NCI-H128 (cell line): ENCODE results near the gene ROR1.
"Not testable (repeated sequence)": the region's sequence is repeated elsewhere in the genome, so short reads cannot be mapped to it uniquely, and the experiment has no call there.

Source experiments
- DNase-seq: peaks from one replicate; lab custom pipeline; 2025; ENCODE audit not compliant: unreplicated experiment; lab: John Stamatoyannopoulos, UW

Gene ROR1

DNA sequence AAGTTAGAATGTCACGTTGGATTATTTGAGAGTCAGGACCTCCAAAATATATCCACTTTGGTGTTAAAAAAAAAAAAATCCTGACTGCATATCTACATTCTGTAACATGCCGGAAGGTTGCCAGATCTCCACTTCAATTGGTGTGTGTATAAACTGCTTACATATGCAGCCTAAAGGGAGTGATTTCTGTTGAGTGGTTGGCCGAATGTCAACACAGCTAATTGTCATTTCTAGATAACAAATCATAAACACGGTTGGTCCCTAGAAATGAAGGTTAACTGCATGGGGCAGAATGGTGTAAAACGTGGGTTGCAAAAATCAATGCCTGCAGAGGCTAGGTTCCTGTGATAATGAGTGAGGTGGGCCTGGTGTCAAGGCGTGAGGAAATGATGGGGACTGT lies 15.0 kb upstream of the ROR1 start:
- no peak for DNase-seq

DNA sequence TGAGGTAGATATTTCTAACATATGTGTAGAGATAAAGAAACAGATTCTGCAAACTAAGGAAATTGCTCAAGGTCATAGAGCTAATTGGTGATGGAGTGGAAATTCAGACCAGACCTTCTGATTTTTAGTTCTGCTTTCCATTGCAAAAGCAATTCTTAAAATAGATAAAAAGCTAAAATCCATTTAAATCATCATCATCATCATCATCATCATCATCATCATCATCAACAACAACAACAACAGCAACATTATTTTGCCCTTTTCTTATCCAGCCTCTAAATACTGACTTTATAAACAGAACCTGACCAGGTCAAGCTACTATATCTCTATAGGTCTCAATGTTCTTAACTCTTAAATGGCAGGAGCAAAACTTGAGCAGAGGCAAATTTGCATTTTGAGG lies 14.0 kb upstream of the ROR1 start:
- no peak for DNase-seq

DNA sequence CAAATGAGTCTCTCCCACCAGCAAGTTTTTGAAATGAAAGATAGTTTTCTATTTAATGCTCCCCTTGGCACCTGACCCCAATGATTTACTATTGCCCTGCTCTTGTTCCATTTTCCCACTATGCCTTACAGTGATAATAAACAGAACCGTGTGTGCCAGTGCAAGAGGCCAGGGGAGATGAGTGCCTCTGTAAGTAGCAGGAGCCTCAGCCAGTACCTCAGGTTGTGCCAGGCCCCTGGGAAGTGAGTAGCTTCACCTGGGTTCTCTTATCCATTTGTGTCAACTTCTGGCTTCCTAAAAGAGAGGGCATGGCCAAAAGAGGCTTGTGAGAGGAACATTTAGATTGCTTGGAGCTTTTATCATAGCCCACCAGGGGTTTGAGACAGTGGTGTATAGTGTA lies 3.4 kb upstream of the ROR1 start:
- DNase-seq, result no peak

DNA sequence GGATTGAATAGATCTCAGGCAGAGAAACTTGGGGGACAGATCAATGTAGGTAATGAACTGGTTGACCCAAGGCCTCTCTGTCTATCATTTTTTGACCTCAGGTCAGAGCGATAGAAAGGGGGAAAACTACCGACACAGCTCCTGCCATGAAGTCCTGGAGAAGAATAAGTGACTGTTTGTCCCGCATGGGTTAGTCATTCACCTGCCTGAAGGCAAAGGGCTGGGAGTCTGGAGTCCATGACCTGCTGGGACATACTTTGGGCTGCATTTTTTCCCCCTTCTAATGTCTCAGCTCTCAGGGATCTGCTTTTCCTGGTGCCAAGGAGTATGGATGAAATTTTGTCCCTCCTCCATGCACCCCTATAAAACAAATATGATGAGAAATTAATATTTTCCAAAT lies 1.6 kb upstream of the ROR1 start:
- DNase-seq, result no peak

DNA sequence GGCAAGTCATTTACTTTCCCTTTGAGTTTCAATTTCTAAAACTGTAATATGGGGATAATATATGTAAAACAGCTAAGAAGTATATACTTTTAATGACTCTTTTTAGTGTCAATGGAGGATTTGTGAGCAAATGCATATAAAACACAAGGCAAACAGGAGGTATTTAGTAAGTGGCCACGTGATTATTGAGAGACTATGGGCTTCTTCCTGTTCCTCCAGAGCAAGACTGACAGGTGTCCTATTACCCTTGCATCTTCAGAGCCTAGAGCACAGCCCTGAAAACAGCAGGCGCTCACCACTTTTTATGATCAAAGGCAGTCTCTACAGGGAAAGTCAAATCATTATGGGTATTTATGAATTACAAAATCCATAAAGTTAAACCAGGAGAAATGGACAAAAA lies 941 bp upstream of the ROR1 start:
- no peak for DNase-seq

DNA sequence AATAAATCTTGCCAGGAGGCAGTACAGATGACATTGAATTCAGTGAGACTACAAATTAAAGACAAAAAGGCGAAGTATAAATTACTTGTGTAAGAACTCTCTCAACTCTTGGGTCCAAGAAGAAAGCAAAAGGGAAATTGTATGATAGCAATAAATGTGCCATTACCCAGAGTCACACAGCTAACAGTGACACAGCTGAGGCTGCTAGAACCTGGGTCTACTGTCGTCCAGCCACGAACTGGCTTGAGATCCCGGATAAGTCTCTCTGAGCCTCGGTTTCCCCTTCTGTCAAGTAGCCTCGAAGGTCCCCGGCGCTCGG lies 362 bp upstream of the ROR1 start:
- DNase-seq, result no peak

DNA sequence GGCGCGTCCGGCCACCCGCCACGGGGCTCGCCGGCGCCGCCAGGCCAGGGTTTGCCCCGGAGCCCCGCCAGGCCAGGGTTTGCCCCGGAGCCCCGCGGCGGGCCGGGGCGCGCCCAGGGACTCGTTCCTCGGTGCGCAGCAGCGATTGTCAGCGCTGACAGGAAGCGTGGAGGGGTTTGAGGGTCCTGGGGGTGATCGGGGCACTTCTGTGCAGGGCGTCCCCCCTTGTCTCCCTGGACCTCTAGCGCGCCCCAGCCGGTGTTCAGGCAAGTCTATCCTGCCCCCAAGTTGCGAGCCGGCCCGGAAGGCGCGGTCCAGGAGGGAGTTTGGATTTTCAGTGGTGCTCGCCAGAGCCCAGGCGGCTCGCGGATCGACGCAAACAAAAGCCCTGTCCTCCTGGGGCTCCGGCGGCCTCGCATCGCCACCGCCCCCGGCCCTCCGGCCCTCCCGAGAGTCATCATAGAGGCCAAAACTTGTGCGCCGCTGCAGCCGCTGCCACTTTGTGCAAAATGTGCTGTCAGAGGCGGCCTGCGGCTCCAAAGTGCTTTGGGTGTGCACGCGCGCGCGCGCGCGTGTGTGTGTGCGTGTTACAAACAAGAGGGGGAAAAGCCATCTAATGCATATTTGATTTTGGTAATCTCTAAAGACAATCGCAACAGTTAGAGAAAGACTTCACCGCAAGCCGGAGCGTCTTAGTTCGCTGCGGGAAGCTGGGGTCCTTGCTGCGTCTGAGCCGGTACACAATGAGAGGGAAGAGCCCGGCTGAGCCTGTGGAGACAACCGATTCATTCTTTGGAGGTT lies 1.0 kb downstream of the ROR1 start:
- no peak for DNase-seq

DNA sequence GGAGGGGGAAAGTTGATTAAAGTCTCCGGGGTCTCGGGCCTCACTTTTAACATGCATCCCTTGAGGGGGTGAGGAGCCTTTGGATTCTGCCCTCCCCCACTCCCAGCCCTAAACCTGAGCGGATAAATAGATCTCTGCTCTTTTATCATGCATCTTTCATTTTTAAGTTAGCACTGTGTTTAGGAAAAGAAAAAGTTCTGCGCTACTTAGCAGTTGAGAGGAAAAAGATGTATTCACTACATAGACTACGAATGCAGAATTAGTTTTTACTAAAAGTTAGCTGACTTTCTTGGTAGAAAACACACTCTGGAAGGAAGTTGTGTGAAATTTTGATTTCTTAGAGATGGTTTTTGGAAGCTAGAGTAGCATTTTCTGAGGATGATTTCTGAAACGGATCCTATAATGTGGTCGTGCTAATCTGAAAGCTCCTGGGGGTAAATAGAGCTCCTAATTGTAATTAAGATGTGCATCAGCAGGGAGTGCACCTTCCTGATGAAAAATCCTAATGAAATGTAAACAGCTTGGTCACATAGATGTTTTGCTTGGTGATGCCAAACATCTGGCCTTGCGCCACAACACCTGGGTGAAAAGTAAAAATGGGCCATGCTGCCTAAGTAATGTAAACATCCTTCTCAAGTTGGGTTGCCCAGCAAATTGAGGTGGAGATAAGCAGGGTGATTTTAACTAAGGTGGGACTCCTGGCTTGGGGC lies 1.8 kb downstream of the ROR1 start:
- DNase-seq, result no peak

DNA sequence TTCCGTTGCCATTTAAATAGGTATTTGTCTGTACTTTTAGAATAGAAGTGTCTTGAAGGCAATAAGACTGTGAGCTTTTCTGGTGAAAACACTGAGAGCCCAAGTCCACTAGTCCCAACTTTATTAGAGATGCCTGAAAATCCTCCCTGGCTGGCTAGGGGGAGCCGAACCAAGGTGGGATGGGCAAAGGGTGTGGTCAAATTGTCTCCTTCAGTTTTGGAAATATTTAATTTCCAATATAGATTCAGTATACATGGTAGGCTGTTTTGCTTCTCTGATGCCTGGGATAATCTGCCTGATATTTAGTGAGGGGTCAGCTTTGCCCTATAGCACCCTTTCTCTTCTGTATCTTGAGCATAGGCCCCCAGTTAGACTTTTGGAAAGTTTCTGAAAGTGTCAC lies 3.5 kb downstream of the ROR1 start:
- no peak for DNase-seq

DNA sequence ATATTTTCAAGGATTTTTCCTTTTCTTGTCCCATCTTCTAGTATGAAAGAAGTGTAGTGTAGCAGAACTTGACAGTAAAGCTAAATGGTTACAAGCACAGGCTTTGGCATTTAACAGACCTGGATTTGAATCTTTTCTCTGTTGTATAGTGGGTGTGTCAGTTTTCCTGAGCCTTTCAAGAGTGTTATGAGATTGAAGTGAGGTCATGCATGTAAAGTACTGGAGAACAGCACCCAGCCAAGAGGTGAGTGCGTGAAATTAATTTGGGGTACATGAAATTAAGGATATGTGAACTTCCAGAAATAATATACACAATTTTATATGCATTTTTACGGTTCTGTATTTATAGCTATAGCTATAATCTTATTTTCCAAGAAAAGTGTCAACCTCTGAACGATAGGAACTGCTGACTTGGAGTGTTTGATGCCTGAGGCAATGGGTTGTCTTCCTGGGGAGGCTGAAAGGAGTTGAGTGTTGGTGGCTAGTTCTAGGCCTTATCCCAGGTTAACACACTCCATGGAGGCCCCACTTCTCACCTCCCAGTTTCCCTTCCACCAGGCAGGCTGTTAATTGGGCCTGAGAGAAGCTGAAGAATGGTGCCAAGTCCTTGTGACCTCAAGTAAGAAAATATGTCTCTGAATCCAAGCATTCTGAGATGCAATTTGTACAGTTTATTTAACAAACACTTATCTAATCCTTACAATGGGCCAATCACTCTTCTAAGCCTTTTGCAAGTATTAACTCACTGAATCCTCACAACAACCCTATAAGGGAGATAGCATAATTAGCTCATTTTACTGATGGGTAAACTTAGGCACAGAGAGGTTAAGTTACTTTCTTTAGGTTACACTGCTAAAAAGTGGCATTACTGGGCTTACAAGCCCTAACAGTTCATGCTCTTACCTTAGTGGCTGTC lies 4.4 kb downstream of the ROR1 start:
- DNase-seq, result no peak

DNA sequence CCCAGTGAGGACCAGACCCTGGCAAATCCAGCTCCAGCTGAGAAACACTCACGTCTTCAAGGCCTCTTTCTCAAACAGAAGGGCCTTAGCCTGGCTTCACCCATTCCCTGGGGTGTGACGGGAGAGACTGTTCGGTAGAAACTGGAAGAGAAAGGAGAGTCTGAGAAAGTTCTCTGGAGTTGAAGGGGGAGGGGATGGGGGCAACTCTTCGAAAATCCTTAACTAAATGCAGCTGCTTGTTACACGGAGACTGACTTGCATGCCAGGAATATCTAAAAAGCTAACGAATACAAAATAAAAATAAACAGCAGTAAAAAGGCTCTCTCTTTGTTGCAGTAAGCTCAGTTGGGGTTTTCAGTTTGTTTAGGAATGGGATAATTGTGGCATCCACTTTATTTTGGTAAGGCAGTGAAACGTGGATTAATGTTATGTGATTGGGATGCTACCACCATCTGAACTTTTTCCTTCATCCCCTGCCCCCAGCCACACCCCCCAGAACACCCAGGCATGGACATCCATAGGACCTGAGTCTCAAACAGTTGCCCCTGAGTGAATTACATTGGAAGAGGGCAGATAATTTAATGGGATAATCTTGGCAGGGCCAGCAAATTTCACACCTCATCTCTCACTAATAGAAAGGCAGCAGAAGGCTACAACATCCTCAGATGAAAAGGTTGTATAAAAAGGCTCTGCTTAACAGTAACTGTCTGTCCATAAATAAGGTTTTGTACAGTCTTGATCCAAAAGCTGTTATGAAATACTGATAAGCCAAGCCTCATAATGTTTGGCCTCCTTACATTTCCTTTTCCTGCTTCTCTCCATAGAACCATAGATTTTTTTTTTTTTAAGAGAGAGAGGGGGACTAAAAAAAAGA lies 5.8 kb downstream of the ROR1 start:
- no peak for DNase-seq

DNA sequence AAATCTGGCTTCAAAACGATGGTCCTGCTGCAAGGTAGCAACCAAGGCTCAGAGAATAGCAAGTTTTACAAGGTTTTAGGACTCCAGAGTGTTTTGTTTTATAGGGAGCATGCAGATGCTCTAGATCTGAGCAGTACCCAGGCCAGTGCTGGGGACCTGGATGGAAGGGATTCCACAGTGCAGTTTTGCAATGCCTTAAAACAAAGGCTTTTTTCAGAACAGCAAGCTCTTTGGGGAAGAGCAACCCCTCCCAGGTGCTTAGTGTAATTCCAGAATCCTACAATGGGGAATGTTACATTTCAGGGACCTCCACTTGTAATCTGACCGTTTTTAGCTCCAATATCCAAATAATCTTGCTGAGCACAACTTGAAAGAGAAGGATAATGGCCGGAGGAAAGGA lies 6.7 kb downstream of the ROR1 start:
- DNase-seq, result no peak

DNA sequence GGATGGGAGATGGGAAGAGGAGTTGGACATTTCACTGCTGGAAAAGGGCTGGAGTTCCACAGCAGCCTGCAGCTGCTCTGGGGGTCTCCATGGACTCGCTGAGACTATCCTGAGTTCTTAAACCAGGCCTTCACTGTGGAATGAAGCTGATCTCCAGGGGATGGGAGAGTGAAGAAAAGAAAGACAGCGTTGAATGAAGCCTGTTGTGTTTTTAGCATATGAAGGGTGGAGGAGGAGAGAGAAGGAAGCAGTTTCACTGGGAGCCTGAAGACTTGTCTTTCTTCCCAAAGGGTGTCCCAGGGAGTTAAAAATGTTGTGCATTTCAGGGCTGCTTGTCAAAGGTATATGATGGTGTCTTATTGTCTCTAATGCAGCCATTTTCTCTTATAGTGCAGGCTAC lies 9.2 kb downstream of the ROR1 start:
- DNase-seq, result no peak

DNA sequence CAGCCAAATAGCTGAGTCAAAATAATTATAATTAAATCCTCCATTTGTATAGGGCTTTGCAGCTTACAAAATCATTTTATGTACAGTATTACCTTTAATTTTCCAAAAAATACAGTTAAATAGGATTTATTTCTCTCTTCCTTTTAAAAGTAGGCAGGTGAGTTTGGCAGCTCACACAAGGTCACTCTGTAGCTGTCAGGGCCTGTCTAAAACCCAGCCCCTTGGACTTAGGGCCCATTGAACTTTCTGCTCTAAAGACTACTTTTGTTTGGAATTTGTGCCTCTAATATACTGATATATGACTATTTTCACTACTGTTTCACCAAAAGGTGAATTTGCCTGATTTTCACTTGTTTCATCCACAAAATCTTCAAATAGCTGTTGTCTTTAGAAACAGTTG lies 10.3 kb downstream of the ROR1 start:
- no peak for DNase-seq

DNA sequence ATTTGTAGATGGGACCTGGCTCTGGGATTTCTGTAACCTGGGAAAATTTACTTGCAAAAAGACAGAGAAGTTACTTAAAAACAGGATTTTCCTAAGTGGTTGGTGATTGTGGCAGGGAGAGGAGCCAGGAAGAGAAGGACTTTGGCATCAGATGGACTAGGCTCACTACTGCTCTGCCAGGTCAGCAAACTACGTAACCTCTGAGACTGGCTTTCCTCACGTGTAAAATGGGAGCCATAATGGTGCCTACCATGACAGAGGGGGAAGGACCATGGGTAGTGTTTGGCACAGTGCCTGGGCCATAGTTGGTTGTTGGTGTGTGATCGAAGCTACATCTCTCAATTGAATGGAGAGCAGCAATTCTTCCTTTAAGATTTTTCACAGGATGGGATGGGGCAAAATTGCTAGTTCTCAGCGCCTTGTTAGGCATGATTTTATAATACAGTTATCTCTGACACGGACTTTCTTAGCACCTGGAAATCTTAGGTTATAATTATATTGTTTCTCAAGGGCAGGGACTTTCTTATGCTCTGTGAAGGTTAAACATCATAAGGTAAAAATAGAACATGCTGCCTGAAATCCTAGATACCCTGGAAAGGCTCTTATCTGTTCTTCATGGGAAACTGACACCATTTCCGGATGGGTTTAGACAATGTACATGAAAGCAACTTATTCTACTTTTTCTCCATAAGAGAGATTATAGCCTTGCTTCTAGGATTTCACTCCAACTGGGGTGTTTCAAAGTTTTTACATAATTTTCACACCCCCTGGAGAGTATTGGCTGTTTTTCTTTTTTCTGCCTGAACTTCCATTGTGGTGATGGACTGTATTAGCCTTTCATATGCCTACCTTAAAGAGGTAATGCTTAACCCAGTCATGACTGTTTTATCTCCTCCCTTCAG lies 10.9 kb downstream of the ROR1 start:
- no peak for DNase-seq

DNA sequence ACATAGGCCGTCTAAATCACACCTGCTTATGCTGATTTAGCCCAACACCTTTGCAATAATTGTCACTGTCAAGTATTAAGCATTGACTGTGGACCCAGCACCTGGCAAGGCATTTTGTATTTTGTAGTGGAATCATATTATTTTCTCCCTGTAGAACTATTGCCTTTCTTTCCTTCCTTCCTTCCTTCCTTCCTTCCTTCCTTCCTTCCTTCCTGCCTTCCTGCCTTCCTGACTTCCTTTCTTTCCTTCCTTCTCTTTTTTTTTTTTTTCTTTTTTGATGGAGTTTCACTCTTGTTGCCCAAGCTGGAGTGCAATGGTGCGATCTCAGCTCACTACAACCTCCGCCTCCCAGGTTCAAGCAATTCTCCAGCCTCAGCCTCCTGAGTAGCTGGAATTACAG lies 13.5 kb downstream of the ROR1 start:
- DNase-seq, result not testable (repeated sequence)

DNA sequence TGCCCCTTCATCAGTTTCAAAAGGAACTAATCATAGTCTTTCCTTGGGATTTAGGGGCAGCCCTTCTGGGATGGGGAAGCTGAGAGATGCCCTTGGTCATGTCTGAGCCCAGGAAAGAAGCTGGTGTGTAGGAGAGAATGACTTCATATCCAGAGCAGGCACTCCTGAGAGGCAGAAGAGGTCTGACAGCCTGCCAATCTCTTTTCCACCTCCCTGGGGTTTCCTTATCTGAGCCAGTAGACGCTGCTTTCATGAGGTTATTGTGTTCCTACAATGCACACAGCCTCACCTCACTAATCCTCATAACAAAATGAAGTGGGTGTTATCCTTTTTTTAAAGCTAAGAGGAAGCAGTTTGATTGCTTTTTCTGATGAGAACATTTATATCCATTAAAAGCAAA lies 14.1 kb downstream of the ROR1 start:
- no peak for DNase-seq

DNA sequence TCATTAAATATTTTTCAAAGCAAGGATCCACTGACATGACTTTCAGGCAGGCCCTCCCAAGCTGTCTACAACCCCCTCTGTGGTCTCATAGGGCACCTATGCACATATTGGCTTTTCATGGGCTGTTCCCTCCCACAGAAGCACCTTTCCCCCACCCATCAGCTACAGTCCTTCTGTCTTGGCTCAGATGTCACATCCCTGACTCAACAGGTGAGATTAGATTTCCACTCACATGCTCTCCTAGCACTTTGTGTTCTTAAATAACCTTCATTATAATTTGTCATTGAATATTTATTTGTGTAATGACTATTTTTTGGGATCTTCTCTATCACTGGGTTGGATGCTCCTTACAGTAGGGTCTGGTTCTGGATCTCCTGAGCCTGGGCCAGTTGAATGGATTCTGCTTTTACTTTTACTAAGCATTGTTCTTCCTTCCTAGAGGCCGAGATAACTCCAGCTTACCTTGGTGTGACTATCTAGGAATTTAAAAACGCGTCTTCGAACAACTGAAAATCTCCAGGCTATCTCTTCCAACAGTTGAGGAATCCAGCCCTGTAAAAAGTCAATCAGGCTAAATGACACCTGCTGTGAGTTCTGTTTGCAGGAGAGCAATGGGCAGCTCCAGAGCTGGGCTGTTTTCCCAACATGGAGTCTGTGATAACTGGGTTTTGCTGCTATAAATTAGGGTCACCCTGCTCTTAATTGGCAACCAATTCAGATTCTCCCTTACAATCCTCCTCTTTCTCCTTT lies 16.2 kb downstream of the ROR1 start:
- DNase-seq, result no peak

DNA sequence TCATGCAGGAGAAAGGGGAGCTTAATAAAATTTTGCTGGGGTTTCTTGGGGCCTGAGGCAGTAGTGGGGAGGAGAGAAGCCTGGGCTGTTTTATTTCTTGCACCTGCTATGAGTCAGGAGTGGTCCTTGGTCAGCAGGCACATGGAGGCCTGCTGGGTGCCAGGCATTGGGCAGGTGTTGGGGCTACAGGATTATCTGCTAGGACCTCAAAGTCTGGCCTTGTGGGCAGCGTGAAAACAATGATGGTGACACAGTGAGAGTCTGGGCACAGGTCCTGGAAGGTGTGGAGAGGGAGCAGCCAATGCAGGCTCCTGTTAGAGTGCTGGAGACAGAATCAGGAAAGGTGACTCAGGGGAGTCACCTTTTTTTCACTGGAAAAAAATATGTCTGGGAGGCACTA lies 17.2 kb downstream of the ROR1 start:
- DNase-seq, result no peak
